ENCODE results near the gene MATK.
A peak's percentile ranks its signal among the peaks of the same experiment; 100 is the strongest.

Gene MATK

DNA sequence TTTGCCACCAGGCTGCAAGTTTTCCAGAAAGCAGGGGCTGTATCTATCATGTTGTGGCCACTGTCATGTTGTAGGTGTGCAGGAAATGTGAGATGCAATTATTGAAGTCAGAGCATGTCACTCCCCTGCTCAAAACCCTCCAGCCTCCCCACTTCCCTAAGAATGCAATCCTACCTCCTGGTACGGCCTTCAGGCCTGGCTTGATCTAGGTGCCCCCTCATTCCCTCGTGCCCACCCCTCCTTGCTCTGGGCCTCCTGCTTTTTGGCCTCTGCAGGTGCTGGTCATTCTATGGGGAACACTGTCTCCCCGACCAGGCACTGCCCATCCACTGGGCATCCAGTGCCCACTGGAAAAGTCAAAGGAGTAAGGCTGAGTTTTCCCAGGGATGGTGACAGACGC lies 28.5 kb upstream of the MATK start:
- DNase-seq = no peak

DNA sequence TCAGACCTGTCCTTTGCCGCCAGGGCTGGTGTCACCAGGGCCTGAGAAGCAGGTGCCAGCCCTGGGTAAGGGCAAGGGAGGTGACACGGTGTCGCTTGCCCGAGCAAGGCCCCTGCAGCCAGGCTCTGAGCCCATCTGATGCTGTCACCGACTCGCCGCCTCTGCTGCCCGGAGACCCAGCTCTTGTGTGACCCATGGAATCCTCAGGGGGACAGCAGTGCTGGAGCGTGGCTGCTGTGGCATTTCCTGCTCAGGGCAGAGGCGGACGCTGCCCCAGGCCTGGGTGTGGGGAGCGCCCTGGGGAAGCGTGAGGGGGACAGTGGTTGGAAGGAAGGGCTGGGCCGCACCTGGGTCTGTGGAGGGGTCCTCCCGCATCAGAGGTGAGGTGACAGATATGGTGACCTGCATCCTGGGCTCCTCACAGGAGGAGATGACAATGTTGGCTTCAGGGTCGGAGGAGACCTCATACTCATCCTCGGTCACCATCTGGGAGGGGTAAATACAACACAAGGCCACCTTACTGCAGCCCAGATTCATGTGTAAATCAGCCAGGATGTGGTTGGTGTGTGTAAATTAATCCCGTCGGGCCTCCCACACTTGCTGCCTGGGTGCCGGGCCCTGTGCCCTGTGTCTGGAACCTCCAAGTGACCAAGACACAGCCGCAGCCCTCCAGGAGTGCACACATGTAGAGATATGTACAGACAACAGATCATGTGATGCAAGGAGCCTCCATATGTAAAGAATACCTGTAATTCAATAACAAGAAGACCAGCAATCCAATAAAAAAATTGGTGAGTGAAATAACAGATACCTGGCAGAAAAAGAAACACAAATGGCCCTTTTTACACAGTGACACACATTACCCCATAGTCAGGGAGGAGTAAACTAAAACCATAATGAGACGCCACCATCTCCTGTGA lies 27.6 kb upstream of the MATK start:
- no peak for DNase-seq

DNA sequence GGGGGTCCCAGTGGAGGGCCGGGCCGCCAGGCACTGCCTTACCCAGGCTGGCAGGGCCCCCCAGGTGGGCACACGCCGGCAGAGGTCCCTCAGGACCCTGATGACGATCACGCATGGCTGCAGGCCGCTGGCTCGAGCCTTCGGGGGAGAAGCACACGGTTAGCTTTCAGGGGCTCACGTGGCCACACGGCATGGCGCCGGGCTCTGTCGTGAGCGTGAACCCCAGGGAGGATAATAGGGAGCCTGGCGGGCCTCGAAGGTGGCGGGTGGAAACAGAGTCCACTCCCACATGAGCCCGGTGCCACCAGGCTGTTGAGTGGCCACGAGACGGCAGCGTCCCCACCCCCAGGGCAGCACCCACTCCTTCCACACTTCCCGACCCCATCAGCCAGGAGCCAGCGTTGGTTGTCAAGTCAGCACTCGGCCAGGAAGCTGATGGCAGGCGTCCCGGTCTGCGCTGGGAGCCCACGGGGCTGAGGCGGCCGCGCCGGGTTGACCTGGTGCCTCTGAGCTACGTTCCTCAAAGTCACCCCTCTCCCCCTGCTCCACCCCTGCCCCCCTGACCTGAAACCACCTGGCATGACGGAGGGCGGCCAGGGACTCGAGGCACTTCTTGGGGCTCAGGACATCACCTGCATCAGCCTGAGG lies 24.7 kb upstream of the MATK start:
- no peak for DNase-seq

DNA sequence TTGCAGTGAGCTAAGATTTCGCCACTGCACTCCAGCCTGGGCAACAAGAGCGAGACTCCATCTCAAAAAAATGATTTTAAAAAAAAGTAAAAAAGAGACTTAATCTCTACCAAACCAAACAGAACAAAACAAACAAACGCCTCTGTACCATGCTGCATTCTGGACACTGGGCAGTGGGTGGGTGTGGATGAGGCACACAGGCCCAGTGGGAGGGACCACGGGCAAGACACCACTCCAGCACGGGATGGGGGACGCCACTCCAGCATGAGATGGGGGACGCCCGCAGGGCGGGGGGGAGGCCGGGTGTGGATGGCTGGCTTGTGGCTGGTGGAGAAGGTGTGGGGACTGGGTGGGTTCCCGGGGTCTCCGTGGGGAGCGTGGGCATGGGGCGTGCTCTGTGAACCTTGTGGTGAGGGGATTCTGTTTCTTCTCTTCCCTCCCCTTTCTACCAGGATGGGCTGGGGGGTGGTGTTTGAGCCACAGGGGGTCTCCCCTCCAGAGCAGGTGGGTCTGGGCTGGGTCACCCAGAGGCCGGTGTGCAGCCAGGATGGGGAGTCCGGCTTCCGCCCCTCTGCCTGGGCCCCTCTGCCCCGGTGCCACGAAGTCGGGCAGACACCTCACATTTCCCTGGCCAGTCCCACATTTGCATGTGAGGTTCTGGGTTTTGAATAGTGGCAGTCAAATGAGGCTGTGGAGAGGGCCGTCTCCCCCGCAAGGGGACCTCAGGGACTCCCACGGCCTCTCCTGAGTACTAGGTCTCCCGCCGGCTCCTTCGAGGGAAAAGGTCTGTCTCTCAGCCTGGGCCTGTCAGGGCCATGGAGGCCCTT lies 23.9 kb upstream of the MATK start:
- DNase-seq = no peak

DNA sequence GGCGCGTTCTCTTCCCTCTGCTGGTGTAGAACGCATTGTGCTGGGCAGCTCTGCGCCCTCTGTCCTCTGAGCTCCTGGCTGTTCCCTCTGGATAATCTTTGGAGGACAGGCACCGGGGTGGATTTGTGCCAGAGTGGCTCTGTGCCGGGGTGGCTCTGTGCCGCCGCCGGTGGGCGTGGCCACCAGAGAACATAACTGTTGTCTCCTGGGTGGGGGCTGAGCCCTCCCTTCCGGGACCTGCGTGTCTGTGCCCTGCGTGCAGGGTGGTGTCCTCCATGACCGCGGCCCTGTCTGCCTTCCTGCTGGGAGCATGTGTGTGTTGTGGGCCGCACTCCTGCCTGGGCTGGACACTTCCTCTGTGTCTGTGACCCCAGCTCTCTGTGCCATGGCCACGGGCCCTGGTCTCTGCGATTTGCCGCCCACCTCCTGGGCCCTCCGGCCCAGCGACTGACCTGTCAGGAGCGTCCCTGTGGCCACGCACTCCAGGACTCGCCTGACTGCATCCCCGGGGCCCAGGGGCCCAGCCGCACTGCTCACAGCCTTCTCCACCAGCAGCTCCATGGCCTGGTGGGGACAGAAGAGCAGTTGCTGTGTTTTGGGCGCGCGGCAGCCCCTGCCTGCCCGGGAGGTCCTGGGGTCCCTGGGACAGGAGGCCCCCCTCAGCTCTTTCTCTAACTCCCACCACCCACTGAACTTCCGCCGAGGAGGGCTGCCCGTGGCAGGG lies 22.4 kb upstream of the MATK start:
- no peak for DNase-seq

DNA sequence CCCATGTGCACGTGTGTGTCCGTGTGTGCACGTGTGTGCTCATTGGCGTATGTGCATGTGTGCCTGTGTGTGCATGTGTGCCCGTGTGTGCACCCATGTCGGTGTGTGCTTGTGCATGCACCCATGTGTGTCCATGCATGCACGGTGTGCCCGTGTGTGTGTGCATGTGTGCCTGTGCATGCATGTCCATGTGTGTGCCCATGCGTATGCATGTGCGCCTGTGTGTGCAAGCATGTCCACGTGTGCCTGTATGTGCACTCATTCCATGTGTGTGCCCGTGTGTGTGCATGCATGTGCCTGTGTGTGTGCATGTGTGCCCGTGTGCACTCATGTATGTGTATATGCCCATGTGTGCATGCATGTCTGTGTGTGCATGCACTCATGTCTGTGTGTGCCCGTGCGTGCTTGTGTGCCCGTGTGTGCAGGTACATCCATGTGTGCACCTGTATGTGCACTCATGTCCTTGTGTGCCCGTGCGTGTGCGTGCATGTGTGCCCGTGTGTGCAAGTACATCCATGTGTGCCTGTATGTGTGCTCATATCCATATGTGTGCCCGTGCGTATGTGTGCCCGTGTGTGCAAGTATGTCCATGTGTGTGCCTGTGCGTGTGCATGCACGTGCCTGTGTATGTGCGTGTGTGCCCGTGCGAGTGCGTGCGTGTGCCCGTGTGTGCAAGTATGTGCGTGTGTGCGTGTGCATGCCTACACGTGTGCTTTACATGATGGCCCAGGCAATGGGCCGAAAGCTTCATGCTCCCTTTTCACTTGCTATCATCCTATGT lies 21.6 kb upstream of the MATK start:
- DNase-seq = no peak

DNA sequence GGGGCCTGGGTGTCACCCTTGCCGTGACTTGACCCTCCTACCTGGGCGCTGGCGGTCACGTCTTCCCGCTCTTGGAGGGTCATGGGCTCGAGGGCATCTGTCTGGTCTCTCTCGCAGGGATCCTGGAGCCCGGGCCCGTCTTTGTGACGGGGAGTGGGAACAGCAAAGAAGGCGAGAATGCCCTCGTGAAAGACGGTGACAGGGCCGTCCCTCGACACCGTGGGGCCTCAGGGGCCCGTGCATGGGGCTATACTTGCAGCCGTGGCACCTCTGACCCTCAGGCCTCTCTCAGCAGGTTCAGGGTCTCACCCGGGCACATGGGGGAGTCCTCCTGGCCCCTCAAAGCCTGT lies 20.9 kb upstream of the MATK start:
- no peak for DNase-seq

DNA sequence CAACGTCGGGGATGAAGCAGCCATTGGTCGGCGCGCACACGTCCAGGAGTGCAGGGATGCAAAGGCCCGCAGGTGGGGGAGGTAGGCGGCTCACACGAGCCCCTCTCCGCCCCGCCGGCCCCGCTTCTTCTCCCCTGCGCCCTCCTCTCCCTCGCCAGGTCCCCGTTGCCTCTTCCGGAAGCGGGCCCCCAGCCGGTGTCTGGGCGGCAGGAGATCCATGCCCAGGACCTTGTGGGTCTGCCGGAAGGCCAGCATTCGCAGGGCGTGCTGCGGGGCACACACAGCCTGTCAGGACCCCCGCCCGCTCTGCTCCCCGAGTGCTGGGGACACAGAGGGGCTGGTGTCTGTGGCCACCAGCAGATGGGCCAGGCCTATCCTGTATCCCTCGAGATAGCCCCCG lies 19.7 kb upstream of the MATK start:
- no peak for DNase-seq

DNA sequence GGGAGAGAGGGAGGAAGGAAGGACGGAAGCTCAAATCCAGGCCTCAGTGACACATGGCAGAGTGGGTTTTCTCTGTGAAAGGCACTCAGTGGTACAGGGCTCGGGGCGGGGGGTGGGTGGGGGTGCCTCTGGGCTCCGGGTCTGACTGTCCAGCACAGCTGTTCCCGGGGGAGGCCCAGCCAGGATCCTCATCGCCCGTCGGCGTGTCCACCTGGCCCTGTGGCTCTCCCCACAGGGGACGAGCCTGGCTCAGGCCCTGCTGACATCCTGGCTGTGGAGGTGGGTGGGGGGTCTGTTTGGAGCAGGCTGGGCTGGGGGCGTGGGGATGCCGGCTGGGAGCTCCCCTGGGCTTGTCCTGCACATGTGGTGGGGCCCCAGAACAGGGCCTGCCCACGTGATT lies 18.2 kb upstream of the MATK start:
- no peak for DNase-seq

DNA sequence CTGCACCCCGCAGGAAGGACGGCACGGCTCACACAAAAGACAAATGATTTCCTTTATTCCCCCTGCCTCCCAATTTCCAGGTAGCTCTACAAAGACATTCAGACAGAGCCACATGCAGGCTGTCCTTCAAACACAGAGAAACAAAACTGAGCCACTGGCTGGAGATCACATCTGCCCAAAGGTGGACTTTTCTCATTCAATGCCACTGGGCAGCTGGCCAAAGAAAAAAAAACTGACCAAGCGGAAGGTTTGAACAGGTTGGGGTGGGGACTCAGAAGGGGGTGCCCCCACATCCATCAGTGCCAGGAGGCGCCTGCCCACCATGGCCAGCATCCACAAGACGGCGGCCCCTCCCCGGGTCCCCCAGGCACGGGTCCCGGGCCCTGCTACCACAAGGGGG lies 17.8 kb upstream of the MATK start:
- DNase-seq = no peak

DNA sequence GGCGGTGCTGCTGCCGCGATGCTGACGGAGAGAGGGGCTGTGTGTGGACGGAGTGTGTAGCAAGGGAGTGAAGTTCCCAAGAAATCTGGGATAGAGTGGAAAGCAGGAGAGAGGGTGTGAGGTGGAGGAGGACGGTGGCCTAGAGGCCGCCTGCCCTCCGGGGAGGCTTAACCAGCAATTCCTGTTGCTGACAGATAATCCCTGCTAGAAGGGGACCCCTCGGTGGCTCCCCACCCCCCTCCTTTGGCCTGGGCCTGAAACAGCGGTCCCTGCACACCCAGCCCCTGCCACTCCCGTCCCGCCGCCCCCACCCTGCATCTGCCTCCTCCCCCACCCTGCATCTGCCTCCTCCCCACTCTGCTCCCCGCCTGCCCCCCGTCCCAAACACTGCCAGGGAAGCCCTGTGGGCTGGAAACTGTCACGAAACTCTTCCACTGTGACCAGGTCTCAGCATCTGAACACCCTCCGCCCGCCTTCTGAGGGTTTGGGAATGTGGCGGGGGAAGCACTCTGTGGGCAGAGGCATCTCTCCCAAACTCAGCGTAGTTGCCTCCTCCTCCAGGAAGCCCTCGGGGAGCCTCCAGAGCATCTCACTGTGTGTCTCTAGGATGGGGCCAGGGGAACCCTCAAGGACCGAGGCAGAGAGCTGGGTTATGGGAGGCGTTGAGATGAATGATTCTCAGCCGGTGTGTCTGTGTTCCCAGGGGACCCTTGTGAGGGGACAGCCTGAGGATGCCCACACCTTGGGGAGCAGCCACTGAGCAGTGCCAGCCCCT lies 17.1 kb upstream of the MATK start:
- DNase-seq = no peak

DNA sequence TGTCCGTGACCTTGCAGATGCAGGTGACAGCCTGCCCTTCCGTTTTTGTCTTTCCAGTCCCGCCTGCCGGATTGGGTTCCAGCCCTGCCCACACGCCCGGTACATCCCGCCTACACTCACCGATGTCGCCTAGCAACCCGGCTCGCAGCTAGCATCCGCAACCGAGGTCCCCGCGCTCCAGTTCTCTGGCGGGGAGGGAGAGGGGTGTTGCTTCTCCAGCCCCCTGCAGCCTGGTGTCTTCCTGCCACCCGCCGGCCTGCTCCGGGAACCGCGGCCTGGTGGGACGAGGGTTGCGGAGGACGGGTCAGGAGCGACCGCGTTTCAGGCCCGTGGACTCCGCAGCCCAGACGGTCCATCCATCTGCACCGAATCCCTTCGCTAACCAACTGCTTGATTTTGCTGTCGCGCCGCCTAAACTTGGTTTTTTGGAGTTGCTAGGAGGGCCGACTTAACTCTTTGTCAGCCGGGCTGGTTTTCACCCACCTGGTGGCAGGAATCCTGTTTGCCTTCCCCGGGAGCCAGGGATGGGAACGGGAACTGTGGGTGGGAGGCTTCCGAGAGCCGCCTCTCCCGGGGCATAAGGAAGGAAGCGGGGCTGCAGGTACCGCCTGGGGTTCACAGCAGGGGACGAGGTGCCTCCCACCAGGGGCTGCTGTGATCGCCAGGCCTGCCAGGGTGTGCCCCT lies 15.4 kb upstream of the MATK start:
- peak; percentile 71 for DNase-seq

DNA sequence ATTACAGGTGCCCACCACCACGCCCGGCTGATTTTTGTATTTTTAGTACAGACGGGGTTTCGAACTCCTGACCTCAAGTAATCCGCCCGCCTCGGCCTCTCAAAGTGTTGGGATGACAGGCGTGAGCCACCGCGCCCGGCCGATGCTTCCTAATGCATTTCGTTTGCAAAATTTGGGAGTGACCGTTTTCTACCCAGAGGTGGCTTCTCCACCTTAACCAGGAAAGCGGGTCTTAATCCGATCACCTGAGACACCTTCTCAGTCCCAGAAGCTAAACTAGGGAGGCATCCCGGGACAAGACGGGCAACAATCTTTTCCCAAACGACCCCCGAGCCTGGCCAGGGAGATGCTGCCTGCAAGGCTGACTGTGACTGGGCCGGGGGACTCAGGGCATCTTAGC lies 14.8 kb upstream of the MATK start:
- no peak for DNase-seq

DNA sequence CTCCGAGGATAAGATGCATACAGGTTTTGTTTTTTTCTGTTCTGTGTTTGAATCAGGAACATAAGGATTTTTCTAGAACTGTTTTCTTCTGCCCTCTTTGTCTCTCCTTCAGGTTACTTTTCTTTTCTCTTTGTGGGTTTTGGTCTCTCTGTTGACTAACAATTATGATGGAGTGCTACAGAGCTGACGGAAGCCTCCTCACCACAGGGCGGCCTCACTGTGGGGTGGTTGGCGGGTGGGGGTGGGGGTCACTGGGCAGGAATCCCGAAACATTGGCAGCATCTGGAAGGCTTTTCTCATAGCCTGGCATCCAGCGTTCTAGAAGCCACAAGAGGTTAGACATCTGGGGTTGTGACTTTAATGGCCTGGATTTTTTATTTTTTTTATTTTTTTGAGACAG lies 12.0 kb upstream of the MATK start:
- DNase-seq = no peak

DNA sequence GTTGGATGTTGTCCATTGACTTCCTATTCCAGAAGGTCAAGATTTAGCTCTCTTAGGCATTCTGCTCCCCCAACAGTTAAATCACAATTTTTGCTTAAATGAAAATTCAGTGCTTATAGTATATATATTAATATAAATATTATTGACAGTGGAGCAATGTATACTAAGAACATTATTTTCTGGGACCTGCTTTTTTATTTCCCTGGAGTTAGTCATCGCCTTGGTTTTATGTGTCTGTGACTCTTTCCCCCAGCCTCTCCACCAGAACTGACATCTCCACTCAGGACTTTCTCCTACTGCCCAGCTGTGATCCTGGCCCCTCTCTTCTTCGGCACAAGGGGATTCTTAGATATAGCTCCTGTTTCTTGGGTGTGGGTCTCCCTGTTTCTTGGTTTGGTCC lies 10.2 kb upstream of the MATK start:
- DNase-seq = no peak

DNA sequence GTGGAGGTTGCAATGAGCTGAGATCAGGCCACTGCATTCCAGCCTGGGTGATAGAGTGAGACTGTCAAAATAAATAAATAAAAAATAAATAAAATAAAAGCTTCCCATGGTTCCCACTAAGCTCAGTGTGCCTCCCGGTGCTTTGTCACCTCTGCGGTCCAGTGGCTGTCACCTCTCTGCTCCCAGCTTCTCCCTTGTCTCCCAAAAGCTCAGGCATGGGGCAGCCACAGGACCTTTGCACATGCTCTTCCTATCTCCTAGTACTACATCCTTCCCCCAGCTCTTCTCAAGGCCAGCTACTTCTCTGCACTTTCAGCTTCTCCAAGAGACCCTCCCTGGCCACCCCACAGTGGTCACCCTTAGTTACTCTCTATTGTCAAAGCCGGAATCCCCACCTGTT lies 7.6 kb upstream of the MATK start:
- DNase-seq = no peak

DNA sequence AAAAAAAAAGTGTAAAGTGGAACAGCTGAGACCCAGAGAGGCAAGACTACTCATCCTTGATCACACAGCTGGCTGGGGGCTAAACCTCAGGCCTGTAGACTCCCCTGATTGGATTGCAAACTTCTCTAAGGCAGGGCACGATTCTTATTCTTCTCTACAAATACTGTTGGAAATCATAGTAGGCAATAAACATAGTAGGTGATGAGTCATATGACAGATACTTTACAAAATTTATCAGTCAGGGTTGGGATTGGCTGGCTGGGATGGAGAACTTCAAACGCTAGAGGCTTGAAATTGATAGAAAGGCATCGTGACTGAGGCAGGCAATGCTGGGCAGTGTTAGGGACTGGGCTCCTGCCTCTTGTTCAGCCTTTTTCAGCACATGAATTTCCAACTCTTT lies 5.9 kb upstream of the MATK start:
- no peak for DNase-seq

DNA sequence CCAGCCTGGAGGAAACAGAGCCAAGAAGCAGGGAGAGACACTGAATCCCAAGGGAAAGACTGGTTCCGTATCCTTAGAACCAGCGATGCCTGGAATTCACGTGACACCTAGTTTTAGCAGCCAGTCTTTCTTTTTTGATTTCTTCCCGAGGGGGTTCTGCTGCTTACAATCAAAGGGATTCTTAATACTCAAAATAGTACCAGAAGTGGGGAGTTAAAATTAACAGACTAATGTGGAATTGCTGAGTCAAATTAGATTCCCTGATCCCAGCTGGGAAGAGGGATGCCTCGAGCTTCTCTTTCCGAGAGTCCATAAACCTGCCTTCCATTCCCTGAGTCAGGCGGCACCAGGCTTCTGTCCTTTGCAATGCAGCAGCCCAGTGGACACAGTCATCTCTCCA lies 4.8 kb upstream of the MATK start:
- no peak for DNase-seq

DNA sequence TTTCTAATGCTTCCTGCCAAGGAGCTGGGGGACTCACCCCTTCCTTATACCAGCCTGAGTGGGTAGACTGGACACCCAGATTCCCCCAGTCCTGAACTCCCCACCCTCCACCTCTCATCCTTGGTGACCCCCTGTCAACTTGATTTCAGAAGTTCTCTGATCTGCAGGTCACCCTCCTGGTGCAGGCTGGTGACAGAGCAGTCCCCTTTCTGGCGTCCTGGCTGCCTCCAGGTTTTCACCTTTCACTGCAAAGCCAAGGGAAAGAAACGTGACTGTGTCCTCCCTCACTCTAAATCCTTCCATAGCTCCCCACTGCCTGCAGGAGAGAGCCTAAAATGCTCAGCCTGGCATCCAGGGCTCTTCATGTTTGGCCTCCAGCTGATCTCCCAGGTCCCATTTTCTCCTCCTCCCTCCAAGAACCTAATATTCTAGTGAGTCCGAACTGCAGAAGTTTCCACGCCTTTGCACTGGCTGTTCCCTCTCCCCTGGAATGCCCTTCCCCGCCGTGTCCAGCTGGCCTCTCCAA lies 4.1 kb upstream of the MATK start:
- no peak for DNase-seq

DNA sequence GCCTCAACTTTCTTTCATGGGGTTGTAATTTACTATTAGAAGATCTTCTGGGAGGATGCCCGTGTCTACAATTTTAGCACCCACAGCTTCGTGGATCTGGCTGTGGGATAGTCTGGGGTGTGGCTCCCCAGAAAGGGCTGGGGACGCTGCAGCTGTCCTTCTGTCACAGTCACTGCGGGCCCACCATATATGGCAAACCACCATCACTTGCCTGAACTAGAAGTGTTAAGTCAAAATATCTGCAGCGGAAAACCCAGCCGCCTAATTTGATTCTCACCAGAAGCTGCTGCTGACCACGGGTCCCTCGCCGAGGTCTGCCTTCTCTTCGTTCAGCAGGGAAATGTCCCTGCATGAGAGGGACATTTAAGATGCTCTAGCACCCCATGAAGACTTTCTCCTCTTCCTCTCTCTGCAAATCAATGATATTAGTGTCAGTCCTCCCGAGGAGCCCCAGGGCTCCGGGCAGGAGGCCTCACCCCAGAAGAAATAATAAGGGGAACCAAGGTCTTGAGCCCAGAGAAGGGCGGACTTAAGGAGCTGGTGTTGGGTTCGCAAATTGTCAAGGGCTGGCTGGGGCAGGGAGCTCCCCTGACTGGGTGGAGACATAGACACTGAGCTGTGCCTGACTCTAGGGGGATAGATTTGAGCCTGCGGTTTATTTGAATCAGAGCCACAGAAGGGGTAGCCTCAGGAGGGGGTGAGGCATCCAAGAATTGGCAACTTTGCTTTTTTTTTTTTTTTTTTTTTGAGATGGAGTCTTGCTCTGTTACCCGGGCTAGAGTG lies 3.0 kb upstream of the MATK start:
- no peak for DNase-seq

Measured in DMS53 (cell line).